GM21515 (cell line): ENCODE measurements around the gene UNC5A.

Source experiments
- ATAC-seq: cut with Tn5 transposase; IDR thresholded peaks from one replicate; pipeline ENCODE4 v1.9.1; 2021; ENCODE audit not compliant: unreplicated experiment

UNC5A gene

DNA sequence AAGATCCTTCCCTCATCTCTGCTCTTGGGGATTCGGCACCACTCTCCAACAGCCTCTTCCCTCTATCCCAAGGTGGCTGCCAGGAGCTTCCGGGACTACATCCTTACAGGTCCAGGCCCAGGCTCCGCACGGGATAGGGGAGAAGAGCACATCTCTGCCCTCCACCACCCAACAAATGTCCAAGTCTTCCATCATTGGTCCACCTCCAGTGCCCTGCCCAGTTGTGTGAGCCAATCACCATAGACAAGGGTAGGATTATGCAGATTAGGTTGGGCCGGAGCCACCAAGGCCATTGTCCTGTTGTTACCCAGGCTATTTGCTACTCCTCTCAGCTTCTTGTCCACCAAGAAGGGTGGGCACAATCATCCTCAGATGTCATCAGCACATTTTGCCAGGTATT is 9.1 kb downstream of the UNC5A start:
- ATAC-seq, result no peak

GRCh38 chr5:176820937-176821336 is 10.6 kb downstream of the UNC5A start:
- no peak for ATAC-seq

- ATAC-seq, result no peak
These were observed 11.1 kb downstream of the UNC5A start for GRCh38 chr5:176821441-176821840.

- no peak for ATAC-seq
These were observed 11.9 kb downstream of the UNC5A start for GRCh38 chr5:176822041-176822792.

- no peak for ATAC-seq
These were observed 12.6 kb downstream of the UNC5A start for GRCh38 chr5:176822793-176823481.

GRCh38 chr5:176823869-176824412 is 13.6 kb downstream of the UNC5A start:
- ATAC-seq, result no peak

DNA sequence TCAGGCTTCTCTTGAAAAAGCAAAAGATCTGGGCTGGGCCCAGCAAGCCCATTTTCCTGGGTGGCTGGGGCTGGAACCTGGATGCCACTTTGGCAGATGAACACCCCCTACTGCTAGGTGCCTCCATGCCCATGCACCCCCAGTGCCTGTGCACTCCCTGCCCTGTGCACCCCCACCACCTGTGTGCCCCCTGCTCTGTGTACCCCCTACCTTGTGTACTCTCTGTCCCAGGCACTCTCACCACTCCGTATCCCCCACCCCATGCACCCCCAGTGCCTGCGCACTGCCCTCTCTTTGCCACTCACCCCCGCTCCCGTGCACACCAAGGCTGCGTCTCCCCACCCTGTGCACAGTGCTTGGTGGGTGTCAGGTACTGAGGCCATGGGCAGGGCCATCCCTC is 14.2 kb downstream of the UNC5A start:
- ATAC-seq, result no peak

- ATAC-seq, result no peak
These were observed 14.9 kb downstream of the UNC5A start for GRCh38 chr5:176825234-176825633.

DNA sequence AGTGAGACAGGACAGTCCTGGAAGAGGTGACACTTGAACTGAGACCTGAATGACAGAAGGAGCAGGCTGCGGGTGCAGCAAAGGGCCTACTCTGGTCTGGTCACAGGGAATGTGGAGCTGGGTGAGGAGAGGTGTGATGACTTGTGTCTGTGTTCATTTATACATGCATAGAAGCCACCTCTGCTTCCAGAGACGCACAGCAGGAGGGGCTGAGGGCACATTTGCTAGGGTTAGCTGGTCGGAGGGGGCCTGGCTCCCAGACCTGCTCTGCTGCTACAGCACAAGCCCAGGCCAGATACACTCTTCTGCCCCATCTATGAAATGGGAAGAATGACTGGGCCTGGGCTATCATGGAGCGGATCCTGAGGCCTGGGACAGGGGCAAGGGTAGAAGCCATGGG is 15.6 kb downstream of the UNC5A start:
- no peak for ATAC-seq

- no peak for ATAC-seq
These were observed 17.5 kb downstream of the UNC5A start for GRCh38 chr5:176827736-176828414.

- no peak for ATAC-seq
These were observed 19.0 kb downstream of the UNC5A start for GRCh38 chr5:176829320-176829719.

DNA sequence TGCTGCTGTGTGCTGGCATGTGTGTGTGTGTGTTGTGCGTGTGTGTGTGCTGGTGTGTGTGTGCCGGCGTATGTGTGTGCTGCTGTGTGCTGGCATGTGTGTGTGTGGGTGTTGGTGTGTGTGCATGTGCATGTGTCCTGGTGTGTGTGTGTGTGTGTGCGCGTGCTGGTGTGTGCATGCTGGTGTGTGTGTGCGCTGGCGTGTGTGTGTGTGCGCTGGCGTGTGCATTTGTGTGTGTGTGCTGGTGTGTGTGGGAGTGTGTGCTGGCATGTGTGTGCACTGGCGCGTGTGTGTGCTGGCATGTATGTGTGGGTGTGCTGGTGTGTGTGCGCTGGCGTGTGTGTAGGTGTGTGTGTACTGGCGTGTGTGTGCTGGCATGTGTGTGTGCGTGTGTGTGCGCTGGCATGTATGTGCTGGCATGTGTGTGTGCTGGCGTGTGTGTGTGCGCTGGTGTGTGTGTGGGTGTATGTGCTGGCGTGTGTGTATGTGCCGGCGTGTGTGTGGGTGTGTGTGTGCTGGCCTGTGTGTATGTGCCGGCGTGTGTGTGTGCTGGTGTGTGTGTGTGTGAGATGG is 20.1 kb downstream of the UNC5A start:
- no peak for ATAC-seq

DNA sequence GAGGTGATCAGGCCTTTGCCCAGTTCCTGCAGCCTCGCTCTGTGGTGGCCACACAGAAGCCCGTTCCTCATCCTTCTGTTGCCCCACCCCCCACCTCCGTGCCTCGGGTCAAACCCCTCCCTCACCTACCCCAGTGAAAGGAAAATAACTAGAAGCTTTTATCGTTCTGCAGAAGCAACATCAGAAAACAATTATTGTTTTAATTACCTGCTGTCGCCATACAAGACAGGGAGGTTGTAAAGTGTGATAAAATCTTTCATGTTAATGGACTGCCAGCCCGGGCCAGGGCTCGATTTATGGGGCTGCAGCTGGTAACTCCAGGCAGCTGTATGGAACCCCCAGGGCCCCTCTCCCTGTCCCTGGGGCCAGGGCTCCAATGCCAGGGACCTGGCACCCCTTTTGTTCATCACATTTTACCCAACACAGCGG is 20.6 kb downstream of the UNC5A start:
- no peak for ATAC-seq

- ATAC-seq, result no peak
These were observed 21.1 kb downstream of the UNC5A start for GRCh38 chr5:176831425-176831824.

DNA sequence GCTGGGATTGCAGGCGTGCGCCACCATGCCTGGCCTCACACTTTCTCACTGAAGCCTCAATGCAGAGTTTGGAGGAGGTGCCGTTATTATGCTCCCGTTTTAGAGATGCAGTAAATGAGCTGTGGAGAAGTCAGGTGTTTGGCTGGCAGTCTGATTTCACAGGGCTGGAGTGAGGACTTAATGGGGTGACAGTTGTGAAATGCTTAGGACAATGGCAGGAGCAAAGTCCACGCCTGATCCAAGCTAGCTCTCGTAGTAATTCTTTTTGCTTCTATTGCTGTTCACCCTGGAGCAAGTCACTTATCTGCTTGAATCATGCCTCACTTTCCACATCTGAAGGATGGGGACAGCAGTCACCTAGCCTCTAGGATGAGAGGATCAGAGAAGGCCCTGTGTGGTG is 21.8 kb downstream of the UNC5A start:
- ATAC-seq, result no peak

DNA sequence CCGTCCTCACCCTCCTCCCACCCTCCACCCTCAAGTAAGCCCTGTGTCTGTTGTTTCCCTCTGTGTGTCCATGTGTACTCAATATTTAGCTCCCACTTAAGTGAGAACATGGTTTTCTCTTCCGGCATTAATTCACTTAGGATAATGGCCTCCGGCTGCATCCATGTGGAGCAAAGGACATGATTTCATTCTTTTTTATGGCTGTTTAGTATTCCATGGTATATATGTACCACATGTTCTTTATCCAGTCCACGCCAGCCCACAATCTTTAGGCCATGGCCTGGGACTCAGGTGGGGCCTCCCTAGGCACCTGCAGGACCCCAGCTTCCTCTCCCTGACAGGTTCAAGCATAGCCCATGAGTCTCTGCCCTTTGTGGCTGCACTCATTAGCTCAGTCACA is 22.9 kb downstream of the UNC5A start:
- no peak for ATAC-seq

DNA sequence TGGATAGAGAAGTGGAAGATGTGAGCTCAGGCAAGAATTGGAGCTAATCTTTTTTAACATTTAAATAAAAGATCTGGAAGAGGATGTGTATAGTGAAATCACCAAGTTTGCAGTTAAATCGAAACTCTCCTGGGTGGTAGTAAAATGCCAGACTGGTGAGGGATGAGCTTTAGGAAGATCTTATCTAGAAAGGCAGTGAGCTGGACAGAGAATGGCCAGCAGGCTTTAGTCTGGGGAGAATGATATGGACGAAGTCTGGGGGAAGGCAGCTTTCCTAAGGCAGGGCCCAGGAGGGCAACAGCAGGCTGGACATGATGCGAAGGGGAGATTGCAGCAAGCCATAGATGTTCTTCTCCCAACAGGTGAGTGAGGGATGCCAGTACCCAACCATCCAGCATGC is 25.6 kb downstream of the UNC5A start:
- no peak for ATAC-seq

GRCh38 chr5:176836811-176837706 is 26.7 kb downstream of the UNC5A start:
- ATAC-seq, result no peak

DNA sequence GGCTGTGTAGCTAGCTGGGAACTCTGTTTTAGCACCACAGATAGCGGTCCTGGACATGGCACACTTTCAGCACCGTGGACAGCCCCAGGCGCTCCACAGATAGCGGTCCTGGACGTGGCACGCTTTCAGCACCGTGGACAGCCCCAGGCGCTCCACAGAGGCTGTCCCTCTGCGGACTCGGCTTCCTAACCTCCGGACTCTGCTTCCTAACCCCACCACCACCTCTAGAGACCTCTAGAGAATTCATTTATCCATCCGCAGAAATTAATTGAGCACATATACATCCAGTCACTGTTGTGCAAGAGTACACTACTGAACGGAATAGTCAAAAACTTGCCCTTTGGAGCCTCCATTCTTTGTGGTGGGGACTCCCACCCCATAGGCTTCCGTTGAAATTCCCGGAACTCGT is 27.4 kb downstream of the UNC5A start:
- no peak for ATAC-seq

GRCh38 chr5:176843673-176844072 is 33.3 kb downstream of the UNC5A start:
- ATAC-seq, result no peak
